ENCODE results near the gene OR10K1.
"Not testable (repeated sequence)": the region's sequence is repeated elsewhere in the genome, so short reads cannot be mapped to it uniquely, and the experiment has no call there.

OR10K1 gene, protein sequence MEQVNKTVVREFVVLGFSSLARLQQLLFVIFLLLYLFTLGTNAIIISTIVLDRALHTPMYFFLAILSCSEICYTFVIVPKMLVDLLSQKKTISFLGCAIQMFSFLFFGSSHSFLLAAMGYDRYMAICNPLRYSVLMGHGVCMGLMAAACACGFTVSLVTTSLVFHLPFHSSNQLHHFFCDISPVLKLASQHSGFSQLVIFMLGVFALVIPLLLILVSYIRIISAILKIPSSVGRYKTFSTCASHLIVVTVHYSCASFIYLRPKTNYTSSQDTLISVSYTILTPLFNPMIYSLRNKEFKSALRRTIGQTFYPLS

DNA sequence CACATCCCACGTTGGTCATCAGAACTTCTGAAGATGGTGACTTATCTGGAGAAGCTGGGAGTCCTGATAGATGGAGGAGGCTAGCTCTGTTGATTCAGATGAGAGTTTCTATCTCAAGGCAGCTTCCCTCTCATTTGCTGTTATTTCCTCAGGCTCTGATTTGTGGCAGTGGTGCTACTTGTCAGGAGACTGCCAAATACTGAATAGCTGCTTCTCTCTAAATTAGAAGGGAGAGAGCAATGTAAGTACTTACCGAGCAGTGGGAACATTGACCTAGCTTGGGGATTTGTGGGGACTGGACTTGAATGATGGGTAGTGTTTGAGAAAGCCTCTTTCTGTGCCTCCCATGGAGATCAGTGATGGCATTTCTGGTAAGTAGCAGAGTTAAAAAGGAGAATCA is at the start of gene OR10K1:
Gene OR10K1, plus strand, starts transcription at position 301 of the 400 bp plus-strand sequence. CDS start 3,728 bp downstream, outside the sequence.
- no peak for DNase-seq (ENCODE audit: low read depth, low spot score)

DNA sequence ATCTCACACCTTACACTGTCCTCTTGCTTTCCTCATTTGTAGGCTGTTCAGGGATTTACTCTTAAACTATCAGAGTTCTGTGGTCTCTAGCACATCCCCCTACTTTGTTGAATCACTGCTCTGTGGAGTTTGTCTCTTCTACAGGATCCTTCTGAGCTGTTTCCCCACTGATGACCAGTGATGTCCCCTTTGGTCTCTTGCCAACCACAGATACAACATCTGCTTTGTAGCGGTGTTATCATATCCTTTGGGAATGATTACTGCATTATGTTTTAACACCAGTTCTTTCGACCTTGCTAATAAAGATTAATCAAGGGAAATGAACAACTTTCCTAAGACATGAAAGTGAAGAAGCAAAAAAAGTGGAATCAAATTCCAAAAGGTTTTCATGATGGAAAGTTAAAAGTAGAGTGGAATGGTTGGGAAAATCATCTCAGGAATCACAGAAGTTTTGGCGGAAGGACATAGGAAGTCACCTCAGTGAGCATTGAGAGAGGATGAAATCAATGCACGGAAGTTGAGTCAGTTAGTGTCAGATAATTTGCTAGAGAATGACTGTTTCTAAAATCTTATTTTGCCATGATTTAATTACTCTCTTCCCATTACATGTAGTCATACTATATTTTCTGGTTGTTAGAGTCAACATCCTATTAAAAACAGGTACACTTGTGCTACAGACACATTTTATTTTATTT is 46.8 kb upstream of the OR10K1 start:
- DNase-seq (ENCODE audit: low read depth, low spot score): no peak

- no peak for DNase-seq (ENCODE audit: low read depth, low spot score)
Measured at GRCh38 chr1:158417586-158417985, 44.0 kb upstream of the OR10K1 start.

DNA sequence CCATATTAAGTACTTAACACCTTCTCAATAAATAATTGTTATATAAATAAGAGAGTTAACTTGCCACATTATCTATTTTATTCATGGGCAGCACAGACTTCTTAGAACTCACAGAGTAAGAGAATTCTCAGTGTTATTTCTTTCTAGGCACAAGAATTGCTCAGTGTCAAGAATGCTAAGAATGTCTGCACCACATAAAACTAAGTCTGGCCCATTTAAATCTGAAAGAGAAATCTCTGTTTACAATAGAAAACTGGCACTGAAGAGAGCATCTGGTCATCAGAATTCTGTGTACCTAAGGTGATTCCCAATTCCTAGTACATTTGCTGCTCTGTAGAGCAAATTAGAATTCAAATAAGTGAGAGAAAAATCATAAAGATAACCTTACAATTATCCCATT is 39.4 kb upstream of the OR10K1 start:
- DNase-seq (ENCODE audit: low read depth, low spot score): peak; percentile 1

- DNase-seq (ENCODE audit: low read depth, low spot score): no peak
Measured at GRCh38 chr1:158425027-158425426, 36.6 kb upstream of the OR10K1 start.

GRCh38 chr1:158426137-158426536 is 35.5 kb upstream of the OR10K1 start, which contains the start of gene OR10K2:
TSS of gene OR10K2 (minus strand) at chr1:158426237. CDS start at chr1:158420866, 5,371 bp downstream.
- DNase-seq (ENCODE audit: low read depth, low spot score): no peak

DNA sequence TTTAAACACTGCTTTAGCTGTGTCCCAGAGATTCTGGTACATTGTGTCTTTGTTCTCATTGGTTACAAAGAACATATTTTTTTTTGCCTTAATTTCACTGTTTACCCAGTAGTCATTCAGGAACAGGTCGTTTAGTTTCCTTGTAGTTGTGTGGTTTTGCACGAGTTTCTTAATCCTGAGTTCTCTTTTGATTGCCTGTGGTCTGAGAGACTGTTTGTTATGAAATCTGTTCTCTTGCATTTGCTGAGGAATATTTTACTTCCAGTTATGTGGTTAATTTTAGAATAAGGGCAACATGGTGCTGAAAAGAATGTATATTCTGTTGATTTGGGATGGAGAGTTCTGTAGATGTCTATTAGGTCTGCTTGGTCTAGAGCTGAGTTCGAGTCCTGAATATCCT is 31.5 kb upstream of the OR10K1 start:
- not testable (repeated sequence) for DNase-seq (ENCODE audit: low read depth, low spot score)

DNA sequence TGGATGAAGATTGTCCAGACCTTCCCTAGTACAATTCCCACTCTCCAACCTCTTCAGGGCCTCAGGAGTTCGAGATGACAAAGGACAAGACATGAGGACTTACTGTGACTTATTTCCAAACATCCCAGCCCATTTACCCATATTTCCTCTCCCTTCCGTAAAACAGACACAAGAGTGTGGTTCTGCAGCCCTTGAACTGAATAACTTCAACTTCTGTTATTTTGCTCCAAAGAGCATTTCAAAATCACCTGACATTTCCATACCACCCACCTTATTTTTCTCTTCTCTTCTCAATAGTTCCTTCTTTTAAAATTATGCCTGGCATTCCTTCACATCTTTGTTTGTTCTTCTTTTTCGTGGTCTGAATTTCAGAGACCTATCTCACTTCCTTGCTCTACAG is 26.9 kb upstream of the OR10K1 start:
- DNase-seq (ENCODE audit: low read depth, low spot score): no peak

DNA sequence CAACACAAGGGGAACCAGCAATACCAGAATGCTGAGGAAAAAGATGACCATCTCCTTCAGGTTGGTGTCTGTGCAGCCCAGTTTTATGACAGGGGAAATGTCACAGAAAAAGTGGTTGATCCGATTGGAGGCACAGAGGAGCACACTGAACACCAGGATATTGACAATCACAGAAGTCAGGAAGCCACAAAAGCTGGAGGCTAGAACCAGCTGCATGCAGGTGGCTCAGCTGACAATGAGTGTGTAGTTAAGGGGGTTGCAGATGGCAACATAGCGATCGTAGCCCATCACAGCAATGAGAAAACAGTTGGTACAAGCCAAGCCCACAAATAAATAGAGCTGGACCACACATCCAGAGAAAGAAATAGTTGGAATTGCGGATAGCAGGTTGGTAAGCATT is 16.3 kb upstream of the OR10K1 start:
- no peak for DNase-seq (ENCODE audit: low read depth, low spot score)

GRCh38 chr1:158454537-158454936 is 7.1 kb upstream of the OR10K1 start:
- DNase-seq (ENCODE audit: low read depth, low spot score): no peak

DNA sequence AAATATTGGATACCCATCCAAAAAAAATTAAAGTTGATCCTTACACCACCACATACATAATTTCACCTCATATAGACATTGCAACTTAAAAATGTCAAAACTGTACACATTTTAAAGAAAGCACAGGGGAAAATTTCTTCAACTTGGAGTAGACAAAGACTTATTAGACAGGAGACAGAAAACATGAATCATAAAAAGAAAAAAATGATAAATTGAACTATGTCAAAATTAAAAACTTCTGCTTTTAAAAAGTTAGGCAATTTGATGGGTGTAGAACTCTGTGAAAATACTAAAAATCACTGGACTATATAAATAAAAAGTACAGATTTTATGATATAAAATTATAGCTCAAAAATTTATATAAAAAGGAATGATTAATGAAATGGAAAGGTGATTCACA is 4.4 kb upstream of the OR10K1 start:
- no peak for DNase-seq (ENCODE audit: low read depth, low spot score)

DNA sequence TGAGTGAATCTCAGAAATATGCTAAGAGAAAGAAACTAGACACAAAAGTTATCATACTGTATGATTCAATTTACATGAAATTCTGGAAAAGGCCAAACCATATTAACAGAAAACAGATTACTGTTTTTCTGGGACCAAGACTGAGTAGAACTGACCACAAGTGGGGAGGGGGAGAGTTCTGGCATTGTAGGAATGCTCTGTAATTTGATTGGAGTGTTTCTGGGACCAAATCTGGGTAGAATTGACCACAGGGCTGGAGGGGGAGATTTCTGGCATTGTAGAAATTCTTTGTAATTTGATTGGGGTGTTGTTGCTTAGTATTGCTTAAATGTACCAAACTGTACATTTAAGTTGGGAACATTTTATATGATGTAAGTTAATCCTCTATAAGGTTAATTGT is 3.4 kb upstream of the OR10K1 start:
- peak; percentile 6 for DNase-seq (ENCODE audit: low read depth, low spot score)

GRCh38 chr1:158471920-158472319 is 10.3 kb downstream of the OR10K1 start, which contains the start of gene OR10R2:
TSS of gene OR10R2 (plus strand) at chr1:158472220. CDS start at chr1:158472326, 106 bp downstream.
- DNase-seq (ENCODE audit: low read depth, low spot score): no peak

GRCh38 chr1:158485455-158485854 is 23.8 kb downstream of the OR10K1 start:
- DNase-seq (ENCODE audit: low read depth, low spot score): no peak

GRCh38 chr1:158491316-158491715 is 29.7 kb downstream of the OR10K1 start:
- no peak for DNase-seq (ENCODE audit: low read depth, low spot score)

- no peak for DNase-seq (ENCODE audit: low read depth, low spot score)
Measured at GRCh38 chr1:158493054-158493453, 31.4 kb downstream of the OR10K1 start.

DNA sequence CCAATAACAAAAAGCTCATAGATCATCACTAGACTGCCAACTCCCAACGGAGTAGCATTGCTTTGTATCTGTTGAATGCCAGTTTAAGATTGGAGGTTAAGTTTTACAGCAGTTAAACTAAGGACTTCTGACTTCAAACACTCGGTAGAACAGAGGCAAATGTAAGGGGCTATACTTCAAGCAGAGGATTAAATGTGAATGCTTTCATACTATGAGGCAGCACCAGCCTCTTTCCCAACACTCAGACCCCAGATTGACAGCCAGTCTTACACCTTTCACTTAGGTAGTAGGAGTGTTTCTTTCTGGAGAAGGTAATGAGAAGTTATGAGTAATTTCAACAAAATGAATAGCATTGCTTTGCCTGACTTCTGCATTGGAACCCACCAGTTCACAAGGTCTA is 33.2 kb downstream of the OR10K1 start:
- no peak for DNase-seq (ENCODE audit: low read depth, low spot score)

GRCh38 chr1:158496374-158496773 is 34.7 kb downstream of the OR10K1 start:
- no peak for DNase-seq (ENCODE audit: low read depth, low spot score)

DNA sequence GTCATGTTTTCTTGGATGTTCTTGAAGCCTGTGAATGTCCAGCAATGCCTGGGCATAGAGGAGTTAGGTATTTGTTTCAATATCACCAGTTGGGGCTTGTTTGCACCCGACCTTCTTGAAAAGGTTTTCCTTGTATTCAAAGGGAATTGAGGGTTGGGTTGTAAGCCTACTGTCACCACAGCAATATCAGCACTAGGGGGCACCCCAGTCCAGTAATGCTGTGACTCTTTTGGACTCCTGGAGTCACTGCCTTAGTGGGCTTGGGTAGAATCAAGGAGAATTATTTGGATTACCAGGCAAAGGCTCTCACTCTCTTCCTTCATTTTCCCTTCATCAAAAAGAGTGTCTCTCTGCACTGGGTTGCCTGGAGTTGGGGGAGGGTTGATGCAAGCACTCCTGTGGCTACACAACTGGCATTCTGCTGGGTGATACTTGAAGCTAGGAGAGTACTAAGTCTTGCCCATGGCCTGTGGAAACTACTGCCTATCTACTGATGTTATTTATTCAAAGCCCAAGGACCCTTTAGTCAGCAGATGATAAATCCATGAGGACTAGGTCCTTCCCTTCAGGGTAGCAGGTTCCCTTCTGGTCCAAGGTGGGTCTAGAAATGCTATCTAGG is 44.8 kb downstream of the OR10K1 start:
- DNase-seq (ENCODE audit: low read depth, low spot score): peak; percentile 2

DNA sequence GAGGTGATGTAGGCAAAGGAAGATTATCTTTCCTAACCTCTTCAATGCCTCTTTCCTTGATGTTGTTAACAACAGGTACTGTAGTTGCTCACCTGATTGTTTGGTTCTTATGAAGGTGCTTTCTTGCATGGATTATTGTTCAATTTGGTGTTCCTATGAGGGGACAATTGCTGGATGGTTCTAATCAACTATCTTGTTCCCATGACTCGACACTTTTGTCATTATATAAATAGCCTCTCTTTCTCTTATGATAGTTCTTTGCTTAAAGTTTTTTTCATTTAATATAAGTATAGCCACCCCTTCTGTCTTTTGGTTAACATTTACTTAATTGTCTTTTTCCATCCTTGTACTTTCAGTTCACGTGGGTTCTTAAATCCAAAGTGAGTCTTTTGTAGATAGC is 45.9 kb downstream of the OR10K1 start:
- DNase-seq (ENCODE audit: low read depth, low spot score): no peak

- DNase-seq (ENCODE audit: low read depth, low spot score): peak; percentile 0
Measured at GRCh38 chr1:158509471-158510156, 48.0 kb downstream of the OR10K1 start.

DNA sequence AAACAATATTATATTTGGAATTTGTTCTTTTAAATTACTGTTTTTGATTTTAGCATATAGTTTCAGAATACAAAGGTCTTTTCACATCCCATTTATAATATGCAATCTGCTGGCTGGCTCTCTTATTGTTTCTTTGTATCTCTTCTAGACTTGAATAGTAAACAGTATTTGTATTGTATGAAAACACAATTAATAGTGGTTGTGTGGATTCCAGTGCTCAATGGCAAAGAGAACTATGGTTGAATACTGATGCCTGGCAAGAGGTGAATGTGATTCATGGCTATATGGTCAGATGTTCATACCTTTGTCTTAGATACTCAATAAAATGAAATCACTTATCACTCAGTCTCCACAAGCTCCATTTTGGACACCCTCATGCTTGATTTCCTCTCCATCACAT is 55.3 kb downstream of the OR10K1 start:
- DNase-seq (ENCODE audit: low read depth, low spot score): no peak

Data from astrocyte of the hippocampus (primary cell).